Measurements from ENCODE around the gene TRUB2. TPM values are rescaled to one million over a fixed set of nuclear protein-coding genes. Genes with fewer than 3 reads are reported as not detected.

TRUB2 gene
- total RNA-seq, 1 donor from 2014 or later = 8.3 TPM

DNA sequence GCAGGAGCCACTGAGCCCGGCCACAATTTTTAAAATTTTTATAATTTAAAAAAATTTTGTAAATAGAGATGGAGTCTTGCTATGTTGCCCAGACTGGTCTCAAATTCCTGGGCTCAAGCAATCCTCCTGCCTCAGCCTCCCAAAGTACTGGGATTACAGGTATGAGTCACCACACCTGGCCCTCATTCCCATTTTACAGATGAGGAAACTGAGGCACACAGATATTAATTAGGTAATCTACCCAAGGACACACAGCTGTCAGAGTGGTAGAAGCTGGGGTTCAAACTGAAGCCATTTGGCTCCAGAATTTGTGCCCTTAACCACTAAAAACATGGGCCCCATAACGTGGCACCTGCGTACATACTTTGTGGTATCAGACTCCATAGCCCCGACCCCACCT lies 7.5 kb downstream of the TRUB2 start:
- peaks cover 2% of the 10 kb centered on the region for H3K27me3 Mint-ChIP-seq (ENCODE audit: insufficient read depth, low read depth)
- Histone ChIP-seq H3K4me3 (no peak overlapping the region), H4K20me1 (ENCODE audit: low read depth) (no peaks in the 10 kb centered on the region), H3K4me2 (no peak overlapping the region), H3K4me1 (no peaks in the 10 kb centered on the region), H3K9ac (no peak overlapping the region), H3K27me3 (no peaks in the 10 kb centered on the region), H3K36me3 (no peaks in the 10 kb centered on the region), H3F3A (ENCODE audit: low read depth) (no peaks in the 10 kb centered on the region), H3K79me2 (ENCODE audit: low read depth) (no peaks in the 10 kb centered on the region), H3K9me3 (ENCODE audit: low read depth) (no peaks in the 10 kb centered on the region), H2AFZ (replicated peaks) (no peak overlapping the region), H3K27ac (no peak overlapping the region)
- H3K4me3 Mint-ChIP-seq = no peak overlapping the region
- peaks cover 11% of the 10 kb centered on the region for H3K36me3 Mint-ChIP-seq
- no peak for TF ChIP-seq EZH2phosphoT487 (IDR thresholded peaks at IDR 0.05)
- TF ChIP-seq, protein P1, sequence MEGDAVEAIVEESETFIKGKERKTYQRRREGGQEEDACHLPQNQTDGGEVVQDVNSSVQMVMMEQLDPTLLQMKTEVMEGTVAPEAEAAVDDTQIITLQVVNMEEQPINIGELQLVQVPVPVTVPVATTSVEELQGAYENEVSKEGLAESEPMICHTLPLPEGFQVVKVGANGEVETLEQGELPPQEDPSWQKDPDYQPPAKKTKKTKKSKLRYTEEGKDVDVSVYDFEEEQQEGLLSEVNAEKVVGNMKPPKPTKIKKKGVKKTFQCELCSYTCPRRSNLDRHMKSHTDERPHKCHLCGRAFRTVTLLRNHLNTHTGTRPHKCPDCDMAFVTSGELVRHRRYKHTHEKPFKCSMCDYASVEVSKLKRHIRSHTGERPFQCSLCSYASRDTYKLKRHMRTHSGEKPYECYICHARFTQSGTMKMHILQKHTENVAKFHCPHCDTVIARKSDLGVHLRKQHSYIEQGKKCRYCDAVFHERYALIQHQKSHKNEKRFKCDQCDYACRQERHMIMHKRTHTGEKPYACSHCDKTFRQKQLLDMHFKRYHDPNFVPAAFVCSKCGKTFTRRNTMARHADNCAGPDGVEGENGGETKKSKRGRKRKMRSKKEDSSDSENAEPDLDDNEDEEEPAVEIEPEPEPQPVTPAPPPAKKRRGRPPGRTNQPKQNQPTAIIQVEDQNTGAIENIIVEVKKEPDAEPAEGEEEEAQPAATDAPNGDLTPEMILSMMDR (IDR thresholded peaks at IDR 0.05) = no peak
- no peak for TF ChIP-seq EZH2 (IDR thresholded peaks at IDR 0.05)
- H3K9me3 Mint-ChIP-seq = no peaks in the 10 kb centered on the region
- no peak for DNase-seq (ENCODE audit: low spot score)
- no peaks in the 10 kb centered on the region for H3K4me1 Mint-ChIP-seq
- no peak overlapping the region for H3K27ac Mint-ChIP-seq

DNA sequence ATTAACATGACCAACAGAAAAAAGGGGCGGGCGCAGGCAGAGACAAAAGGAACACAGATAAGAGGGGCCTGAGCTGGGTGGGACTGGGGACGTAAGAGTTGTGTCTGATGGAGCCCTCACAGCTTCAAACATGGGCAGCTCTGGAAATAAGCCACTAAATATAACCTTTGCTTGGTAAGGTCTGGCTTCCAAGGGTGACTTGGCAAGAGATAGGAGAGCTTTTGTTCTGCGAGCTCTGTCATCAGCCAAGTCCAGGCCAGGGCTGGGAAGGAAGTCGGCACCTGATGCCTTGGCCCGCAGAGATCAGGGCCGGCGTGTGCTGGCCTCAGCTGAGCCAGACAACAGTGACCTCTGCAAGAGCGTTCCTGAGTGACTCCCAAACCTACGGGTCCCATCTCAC lies 11.8 kb downstream of the TRUB2 start:
- Histone ChIP-seq H3K27me3 (no peaks in the 10 kb centered on the region), H3K4me1 (no peaks in the 10 kb centered on the region), H3K79me2 (ENCODE audit: low read depth) (no peaks in the 10 kb centered on the region), H3K27ac (no peak overlapping the region), H3K4me2 (no peak overlapping the region), H3K36me3 (no peaks in the 10 kb centered on the region), H4K20me1 (ENCODE audit: low read depth) (no peaks in the 10 kb centered on the region), H3F3A (ENCODE audit: low read depth) (no peaks in the 10 kb centered on the region), H3K4me3 (no peak overlapping the region), H3K9ac (no peak overlapping the region), H3K9me3 (ENCODE audit: low read depth) (no peaks in the 10 kb centered on the region), H2AFZ (replicated peaks) (no peak overlapping the region)
- H3K36me3 Mint-ChIP-seq = peaks cover 10% of the 10 kb centered on the region
- no peak overlapping the region for H3K4me3 Mint-ChIP-seq
- H3K27me3 Mint-ChIP-seq (ENCODE audit: insufficient read depth, low read depth) = peaks cover 2% of the 10 kb centered on the region
- H3K27ac Mint-ChIP-seq = no peak overlapping the region
- no peak for DNase-seq (ENCODE audit: low spot score)
- TF ChIP-seq EZH2phosphoT487 (IDR thresholded peaks at IDR 0.05) (no peak), EZH2 (IDR thresholded peaks at IDR 0.05) (no peak)
- TF ChIP-seq, protein P1 (IDR thresholded peaks at IDR 0.05) = no peak
- no peaks in the 10 kb centered on the region for H3K9me3 Mint-ChIP-seq
- no peaks in the 10 kb centered on the region for H3K4me1 Mint-ChIP-seq

DNA sequence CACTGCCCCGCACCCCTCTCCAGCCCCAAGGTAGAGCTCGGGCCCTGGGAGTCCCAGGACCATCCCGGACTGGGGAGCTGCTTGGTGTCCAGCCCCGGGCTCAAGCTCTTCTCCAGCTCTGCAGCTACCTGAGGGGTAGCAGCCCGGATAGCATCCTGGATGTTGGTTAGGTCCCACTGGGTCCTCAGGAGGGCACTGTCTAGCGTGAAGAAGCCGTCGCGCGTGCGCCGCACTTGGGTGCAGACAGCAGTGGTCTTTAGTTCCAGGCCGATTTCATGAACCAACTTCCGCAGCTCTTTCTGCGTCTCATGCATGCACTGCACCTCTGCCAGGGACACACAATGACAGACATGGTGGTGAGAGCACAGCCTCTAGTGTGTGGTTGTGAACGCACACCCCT lies 12.7 kb downstream of the TRUB2 start:
- no peaks in the 10 kb centered on the region for H3K4me1 ChIP-seq
- Mint-ChIP-seq H3K4me3 (no peak overlapping the region), H3K4me1 (no peaks in the 10 kb centered on the region), H3K36me3 (peaks cover 8% of the 10 kb centered on the region), H3K27ac (no peak overlapping the region), H3K27me3 (ENCODE audit: insufficient read depth, low read depth) (peaks cover 2% of the 10 kb centered on the region), H3K9me3 (no peaks in the 10 kb centered on the region)
- no peak for DNase-seq (ENCODE audit: low spot score)
- H3K27me3 ChIP-seq = no peaks in the 10 kb centered on the region
- TF ChIP-seq EZH2 (IDR thresholded peaks at IDR 0.05) = no peak
- TF ChIP-seq EZH2phosphoT487 (IDR thresholded peaks at IDR 0.05) = no peak
- TF ChIP-seq, protein P1 (IDR thresholded peaks at IDR 0.05) = no peak
- H3F3A ChIP-seq (ENCODE audit: low read depth) = no peaks in the 10 kb centered on the region
- H3K9me3 ChIP-seq (ENCODE audit: low read depth) = no peaks in the 10 kb centered on the region
- H3K4me3 ChIP-seq = no peak overlapping the region
- H3K79me2 ChIP-seq (ENCODE audit: low read depth) = no peaks in the 10 kb centered on the region
- H2AFZ ChIP-seq (replicated peaks) = no peak overlapping the region
- no peaks in the 10 kb centered on the region for H3K36me3 ChIP-seq
- H3K4me2 ChIP-seq = no peak overlapping the region
- no peak overlapping the region for H3K9ac ChIP-seq
- no peaks in the 10 kb centered on the region for H4K20me1 ChIP-seq (ENCODE audit: low read depth)
- no peak overlapping the region for H3K27ac ChIP-seq

DNA sequence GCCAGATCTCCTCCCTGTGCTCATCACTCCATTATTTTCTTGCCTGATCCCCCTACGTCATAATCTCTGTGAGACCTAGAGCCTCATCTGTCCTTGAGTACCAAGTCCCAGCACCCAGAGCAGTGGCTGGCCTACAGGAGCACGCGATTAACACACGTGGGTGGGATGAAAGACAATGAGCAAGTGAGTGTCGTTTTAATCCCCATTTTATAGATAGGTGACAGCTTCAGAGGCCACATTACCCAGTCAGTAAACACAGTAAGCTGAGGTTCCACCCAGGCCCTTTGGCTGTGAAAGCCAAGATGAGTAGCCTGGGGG lies 17.3 kb downstream of the TRUB2 start:
- no peak for TF ChIP-seq EZH2 (IDR thresholded peaks at IDR 0.05)
- no peak for TF ChIP-seq EZH2phosphoT487 (IDR thresholded peaks at IDR 0.05)
- TF ChIP-seq, protein P1 (IDR thresholded peaks at IDR 0.05) = no peak
- no peak overlapping the region for H3K4me2 ChIP-seq
- no peaks in the 10 kb centered on the region for H4K20me1 ChIP-seq (ENCODE audit: low read depth)
- peaks cover 5% of the 10 kb centered on the region for H3K27me3 Mint-ChIP-seq (ENCODE audit: insufficient read depth, low read depth)
- no peak for DNase-seq (ENCODE audit: low spot score)
- H3K27ac Mint-ChIP-seq = no peak overlapping the region
- no peak overlapping the region for H2AFZ ChIP-seq (replicated peaks)
- no peaks in the 10 kb centered on the region for H3K27me3 ChIP-seq
- H3K4me3 Mint-ChIP-seq = no peak overlapping the region
- H3K4me1 Mint-ChIP-seq = no peaks in the 10 kb centered on the region
- H3K9me3 Mint-ChIP-seq = no peaks in the 10 kb centered on the region
- H3K36me3 ChIP-seq = no peaks in the 10 kb centered on the region
- no peaks in the 10 kb centered on the region for H3K9me3 ChIP-seq (ENCODE audit: low read depth)
- no peak overlapping the region for H3K9ac ChIP-seq
- H3K79me2 ChIP-seq (ENCODE audit: low read depth) = no peaks in the 10 kb centered on the region
- peaks cover 2% of the 10 kb centered on the region for H3K36me3 Mint-ChIP-seq
- no peaks in the 10 kb centered on the region for H3K4me1 ChIP-seq
- no peak overlapping the region for H3K27ac ChIP-seq
- H3K4me3 ChIP-seq = no peak overlapping the region
- H3F3A ChIP-seq (ENCODE audit: low read depth) = no peaks in the 10 kb centered on the region
